Measurements from ENCODE around the gene ZNF283.
A peak's percentile ranks its signal among the peaks of the same experiment; 100 is the strongest.
"Not testable (repeated sequence)": the region's sequence is repeated elsewhere in the genome, so short reads cannot be mapped to it uniquely, and the experiment has no call there.

Gene ZNF283

DNA sequence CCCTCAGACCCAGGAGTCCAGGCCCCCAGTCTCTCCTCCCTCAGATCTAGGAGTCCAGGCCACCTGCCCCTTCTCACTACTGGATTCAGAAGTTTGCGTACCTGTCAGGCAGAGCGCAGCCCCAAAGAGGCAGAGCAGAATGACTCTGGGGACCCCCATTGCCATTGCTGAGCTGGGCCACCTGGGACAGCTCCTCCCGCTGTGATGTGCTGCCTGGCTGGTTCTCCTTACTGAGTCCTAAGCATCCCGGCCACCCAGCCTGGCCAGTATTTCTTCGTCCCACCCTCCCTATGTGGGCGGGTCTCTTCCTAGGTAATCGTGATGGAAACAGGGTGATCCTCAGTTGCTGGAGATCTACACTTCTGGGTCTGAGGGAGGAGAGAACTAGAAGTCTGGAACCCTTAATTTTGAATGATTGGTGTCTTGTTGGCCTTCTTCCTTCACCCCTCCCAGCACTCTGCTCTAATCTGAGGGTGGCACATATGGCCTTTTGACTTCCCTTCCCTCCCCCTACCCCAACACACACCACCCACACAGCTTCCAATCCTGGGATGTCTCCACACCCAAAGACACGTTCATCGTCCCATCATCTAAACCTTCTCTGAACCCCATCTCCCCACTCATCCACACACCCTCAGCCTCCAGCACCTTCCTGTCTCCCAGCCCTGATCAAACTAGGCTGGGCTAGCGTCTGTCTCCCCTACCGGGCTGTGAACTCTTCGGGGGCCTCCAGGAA lies 24.7 kb upstream of the ZNF283 start, which contains the start of gene LYPD5:
Gene LYPD5 (minus strand): TSS at position 232 of the 736 bp plus-strand sequence. CDS start 67 bp downstream, at position 165.
- no peak for DNase-seq

DNA sequence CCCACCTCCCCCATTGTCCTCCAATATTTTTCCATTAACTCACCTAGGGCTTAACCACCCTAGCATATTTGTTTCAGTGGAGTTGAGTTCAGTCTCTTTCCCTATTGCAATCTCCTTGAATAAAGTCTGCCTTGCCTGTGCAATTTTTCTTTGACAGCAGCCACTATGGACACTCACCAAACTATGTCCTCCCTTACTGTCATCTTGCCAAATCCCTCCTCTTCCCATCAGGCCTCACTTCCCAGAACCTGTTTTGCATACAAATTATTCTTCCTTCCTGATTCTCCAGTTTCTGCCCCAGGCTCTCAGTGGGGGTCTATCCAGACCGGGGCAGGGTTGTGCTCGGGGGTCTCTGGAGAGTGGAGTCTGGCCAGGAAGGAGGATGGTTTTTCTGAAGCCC lies 22.7 kb upstream of the ZNF283 start:
- no peak for DNase-seq

- not testable (repeated sequence) for DNase-seq
Measured at GRCh38 chr19:43806401-43806800, 20.7 kb upstream of the ZNF283 start.

DNA sequence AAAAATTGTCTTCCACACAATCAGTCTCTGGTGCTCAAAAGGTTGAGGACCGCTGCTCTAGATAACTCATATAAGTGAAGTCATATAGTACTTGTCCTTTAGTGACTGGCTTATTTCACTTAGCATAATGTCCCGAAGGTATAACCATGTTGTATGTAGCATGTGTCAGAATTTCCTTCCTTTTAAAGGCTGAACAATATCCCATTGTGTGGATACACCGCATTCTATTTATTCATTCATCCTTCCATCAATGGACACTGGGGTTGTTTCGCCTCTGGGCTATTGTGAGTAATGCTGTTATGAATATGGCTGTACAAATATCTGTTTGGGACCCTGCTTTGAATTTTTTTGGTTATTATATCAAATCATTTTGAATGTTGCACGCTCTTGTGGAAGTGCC lies 20.3 kb upstream of the ZNF283 start:
- DNase-seq = no peak

DNA sequence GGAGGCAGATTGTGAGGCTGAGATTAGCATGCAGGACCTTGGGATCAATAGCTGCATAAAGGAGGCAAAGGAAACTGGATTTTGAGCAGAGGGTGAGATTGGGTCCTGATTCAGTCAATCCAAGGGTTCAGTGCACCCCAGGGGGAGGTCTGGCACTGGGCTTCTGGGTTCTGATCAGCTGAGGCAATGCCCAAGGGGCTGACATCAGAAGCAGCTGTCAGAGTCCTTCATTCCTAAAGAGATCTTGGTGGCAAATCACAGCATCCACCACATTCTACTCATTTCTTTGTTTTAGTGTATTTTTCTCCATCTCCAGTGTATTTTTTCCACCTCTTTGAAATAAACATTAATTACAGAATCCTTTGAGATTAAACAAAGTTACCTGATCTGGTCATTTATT lies 19.5 kb upstream of the ZNF283 start:
- no peak for DNase-seq

GRCh38 chr19:43809762-43810696 lies 17.1 kb upstream of the ZNF283 start:
- no peak for DNase-seq

- DNase-seq = no peak
Measured at GRCh38 chr19:43811837-43812236, 15.3 kb upstream of the ZNF283 start.

- DNase-seq = no peak
Measured at GRCh38 chr19:43812259-43812658, 14.9 kb upstream of the ZNF283 start.

DNA sequence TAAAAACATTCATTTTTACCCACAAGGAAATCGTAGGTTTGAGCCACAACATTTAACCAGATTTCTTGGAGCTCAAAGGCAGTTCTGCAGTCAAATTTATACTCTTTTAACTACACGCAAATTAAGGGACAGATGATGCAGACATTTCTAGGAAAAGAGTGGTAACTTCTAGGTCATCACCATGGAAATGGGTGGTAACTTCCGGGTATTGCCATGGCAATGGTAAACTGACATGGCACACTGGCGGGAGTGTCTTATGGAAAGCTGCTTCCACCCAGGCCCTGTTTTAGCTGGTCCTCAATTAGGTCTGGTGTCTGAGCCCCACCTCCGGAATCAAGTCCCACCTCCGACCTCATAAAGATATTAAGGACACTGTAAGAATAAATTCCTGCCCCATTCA lies 14.4 kb upstream of the ZNF283 start:
- DNase-seq = no peak

DNA sequence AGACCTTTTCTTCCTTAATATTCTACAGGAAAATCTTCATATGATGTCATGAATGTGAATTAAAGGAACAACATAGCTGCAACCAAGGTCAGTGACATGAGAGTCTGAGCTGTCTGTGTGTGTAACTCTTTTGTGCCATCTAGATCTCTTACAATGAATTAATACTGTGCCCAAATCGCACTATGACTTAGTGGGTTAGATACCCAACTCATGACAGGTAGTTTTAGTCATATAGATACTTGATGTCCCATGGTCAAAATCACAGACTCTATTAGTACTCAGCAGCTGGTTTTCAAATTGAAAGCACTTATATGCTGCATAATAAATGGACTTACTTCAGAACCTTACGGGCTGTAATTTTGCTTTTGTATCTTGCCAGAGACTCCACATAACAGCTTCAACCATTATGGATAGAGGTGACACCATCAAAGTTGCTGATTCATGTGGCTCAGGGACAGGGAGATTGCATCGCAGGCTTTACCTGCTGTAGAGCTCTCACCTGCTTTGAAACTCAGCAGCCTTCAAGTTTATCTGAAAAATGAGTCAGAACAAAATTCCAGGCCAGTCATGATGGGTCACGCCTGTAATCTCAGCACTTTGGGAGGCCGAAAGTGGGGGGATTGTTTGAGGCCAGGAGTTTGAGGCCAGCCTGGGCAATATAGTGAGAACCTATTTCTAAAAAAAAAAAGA lies 12.3 kb upstream of the ZNF283 start:
- no peak for DNase-seq

DNA sequence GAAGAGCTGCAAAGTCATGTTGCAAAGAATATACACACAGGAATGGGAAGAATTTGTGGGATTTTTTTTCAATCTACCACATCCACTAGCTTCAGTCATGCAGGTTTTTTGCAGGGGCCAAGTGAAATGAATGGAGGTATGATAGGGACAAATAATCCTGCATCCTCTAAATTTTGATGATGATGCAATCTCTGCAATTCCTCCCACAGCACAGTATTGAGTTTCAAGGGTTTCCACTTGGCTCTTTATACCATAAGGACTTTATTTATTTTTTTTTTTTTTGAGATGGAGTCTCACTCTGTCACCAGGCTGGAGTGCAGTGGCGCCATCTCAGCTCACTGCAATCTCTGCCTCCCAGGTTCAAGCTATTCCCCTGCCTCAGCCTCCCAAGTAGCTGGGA lies 9.7 kb upstream of the ZNF283 start:
- not testable (repeated sequence) for DNase-seq

GRCh38 chr19:43818500-43818899 lies 8.6 kb upstream of the ZNF283 start:
- no peak for DNase-seq

DNA sequence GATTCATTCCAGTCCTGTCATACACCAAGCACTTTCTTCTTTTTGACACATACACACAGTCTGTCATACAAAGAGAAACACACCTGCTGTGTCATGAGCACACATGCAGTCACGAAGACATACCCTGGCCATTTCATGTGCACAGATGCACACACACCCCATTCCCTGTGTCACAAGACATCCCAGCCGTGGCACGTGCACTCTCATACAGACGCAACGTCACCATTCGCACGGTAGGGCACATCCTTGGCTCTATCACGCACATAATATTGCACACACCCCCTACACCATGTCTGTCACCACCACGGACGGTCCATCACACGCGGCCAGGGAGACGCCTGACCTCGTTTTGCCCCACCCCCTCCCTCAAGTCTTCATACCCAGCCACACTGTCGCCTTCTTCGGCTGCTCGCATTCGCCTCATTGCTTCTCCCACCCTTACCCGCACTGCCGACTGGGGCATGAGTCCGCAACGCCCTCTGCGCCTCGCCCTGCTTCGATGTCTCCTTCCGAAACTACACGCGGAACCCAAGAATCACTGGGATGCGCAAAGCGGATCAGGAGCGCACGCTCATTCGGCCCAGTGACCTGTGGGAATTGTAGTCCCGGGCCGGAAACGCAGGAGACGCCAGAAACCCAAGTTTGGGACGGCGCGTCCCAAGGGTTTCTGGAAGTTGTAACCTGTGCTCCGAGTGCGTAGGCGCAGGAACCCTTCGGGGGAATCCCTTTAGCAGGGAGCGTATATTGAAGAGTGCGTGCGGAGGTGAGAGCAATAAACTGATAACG lies 6.8 kb upstream of the ZNF283 start:
- DNase-seq = peak; percentile 33

DNA sequence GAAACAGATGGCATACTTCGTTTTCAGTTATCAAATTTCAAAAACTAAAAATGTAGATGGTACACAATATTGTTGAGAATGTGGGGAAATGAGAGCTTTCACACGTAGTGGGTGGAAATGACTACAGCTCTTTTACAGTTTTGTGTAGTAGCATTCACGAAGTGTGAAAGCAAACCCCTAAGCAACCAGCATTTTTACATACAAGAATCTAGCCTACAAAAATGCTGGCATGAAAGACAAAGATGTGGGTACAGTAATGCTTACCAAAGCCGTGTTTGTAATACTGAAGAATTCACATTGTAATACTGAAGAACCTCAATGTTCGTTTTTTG lies 6.3 kb upstream of the ZNF283 start:
- no peak for DNase-seq

- not testable (repeated sequence) for DNase-seq
Measured at GRCh38 chr19:43823856-43824255, 3.3 kb upstream of the ZNF283 start.

GRCh38 chr19:43824572-43824971 lies 2.5 kb upstream of the ZNF283 start:
- DNase-seq = not testable (repeated sequence)

GRCh38 chr19:43839139-43839538 lies 12.0 kb downstream of the ZNF283 start:
- no peak for DNase-seq

- DNase-seq = no peak
Measured at GRCh38 chr19:43842007-43842406, 14.9 kb downstream of the ZNF283 start.

DNA sequence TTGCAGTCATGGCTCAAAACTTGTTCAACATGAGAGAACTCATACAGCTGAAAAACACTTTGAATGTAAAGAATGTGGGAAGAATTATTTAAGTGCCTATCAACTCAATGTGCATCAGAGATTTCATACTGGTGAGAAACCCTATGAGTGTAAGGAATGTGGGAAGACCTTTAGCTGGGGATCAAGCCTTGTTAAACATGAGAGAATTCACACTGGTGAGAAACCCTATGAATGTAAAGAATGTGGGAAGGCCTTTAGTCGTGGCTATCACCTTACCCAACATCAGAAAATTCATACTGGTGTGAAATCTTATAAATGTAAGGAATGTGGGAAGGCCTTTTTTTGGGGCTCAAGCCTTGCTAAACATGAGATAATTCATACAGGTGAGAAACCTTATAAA lies 20.1 kb downstream of the ZNF283 start:
- DNase-seq = no peak

- no peak for DNase-seq
Measured at GRCh38 chr19:43847884-43848283, 20.8 kb downstream of the ZNF283 start.

DNA sequence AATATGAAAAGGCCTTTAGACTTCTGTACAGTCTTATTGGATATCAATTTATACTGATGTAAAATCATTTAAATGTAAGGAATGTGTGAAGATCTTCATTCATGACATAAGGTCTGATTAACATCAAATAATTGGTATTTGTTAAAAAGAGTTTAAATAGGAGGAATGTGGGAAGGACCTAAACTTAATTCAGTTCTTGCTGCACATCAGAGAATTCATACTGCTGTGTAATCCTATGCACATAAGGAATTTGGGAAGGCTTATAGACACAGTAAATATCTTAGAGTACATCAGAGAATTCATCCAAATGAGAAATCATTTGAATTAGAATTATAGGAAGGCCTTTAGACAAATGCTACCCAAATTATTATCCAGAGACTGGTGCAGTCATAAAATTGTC lies 21.7 kb downstream of the ZNF283 start:
- DNase-seq = no peak

GRCh38 chr19:43858174-43858573 lies 31.1 kb downstream of the ZNF283 start:
- no peak for DNase-seq

GRCh38 chr19:43866923-43867322 lies 39.8 kb downstream of the ZNF283 start:
- DNase-seq = not testable (repeated sequence)
